ENCODE data around the gene KCNJ14. TPM values are rescaled to one million over a fixed set of nuclear protein-coding genes. Genes with fewer than 3 reads are reported as not detected.

The KCNJ14 gene
- total RNA-seq, 1 experiment from 2014 or later = 1.4 TPM

GRCh38 chr19:48461651-48461981 lies 6.2 kb downstream of the KCNJ14 start:
- CTCF ChIA-PET = no interaction called here
- Histone ChIP-seq H3K9ac (ENCODE audit: low read length) (no peak overlapping the region), H3K9me2 (replicated peaks; ENCODE audit: low read length) (no peaks in the 10 kb centered on the region), H3K4me3 (ENCODE audit: low read length) (no peak overlapping the region), H3K79me2 (ENCODE audit: low read length) (no peaks in the 10 kb centered on the region), H3K9me3 (ENCODE audit: low read length) (no peaks in the 10 kb centered on the region), H3F3A (ENCODE audit: low read length, unreplicated experiment) (no peaks in the 10 kb centered on the region), H4K20me1 (ENCODE audit: low read length) (no peaks in the 10 kb centered on the region), H2AFZ (ENCODE audit: low read length) (no peak overlapping the region), H3K36me3 (ENCODE audit: low read depth, low read length) (no peaks in the 10 kb centered on the region; the same call in 1 of the 2 replicates), H3K27ac (ENCODE audit: low read length) (no peak overlapping the region), H3K4me2 (ENCODE audit: low read length) (no peak overlapping the region), H3K27me3 (ENCODE audit: low read length) (no peaks in the 10 kb centered on the region), H3K4me1 (ENCODE audit: insufficient read depth, low read length) (peaks cover 3% of the 10 kb centered on the region; the same call in 1 of the 2 replicates)
- intact Hi-C loops (cut with micrococcal nuclease) = no loop called here
- no TSS peak for BruUV-seq (replicated peaks)
- ATAC-seq (no peak), DNase-seq (no peak)
- POLR2A ChIA-PET (ENCODE audit: unreplicated experiment) = no interaction called here
- TF ChIP-seq CTCF (conservative IDR thresholded peaks at IDR 0.05; ENCODE audit: low read depth, low read length) (no peak), EZH2 (IDR thresholded peaks at IDR 0.05; ENCODE audit: low read length, unreplicated experiment) (no peak), EZH2phosphoT487 (IDR thresholded peaks at IDR 0.05; ENCODE audit: borderline replicate concordance, low read length) (no peak)

- no peak for ATAC-seq
These were observed 6.7 kb downstream of the KCNJ14 start for GRCh38 chr19:48461982-48462655.

More at GRCh38 chr19:48461982-48462655, 6.7 kb downstream of the KCNJ14 start:
- no TSS peak for BruUV-seq (replicated peaks)
- Histone ChIP-seq H3K9me3 (ENCODE audit: low read length) (no peaks in the 10 kb centered on the region), H3F3A (ENCODE audit: low read length, unreplicated experiment) (no peaks in the 10 kb centered on the region), H3K27me3 (ENCODE audit: low read length) (no peaks in the 10 kb centered on the region), H3K79me2 (ENCODE audit: low read length) (no peaks in the 10 kb centered on the region), H3K4me1 (ENCODE audit: insufficient read depth, low read length) (peaks cover 4% of the 10 kb centered on the region; the same call in 1 of the 2 replicates), H4K20me1 (ENCODE audit: low read length) (no peaks in the 10 kb centered on the region), H3K9ac (ENCODE audit: low read length) (no peak overlapping the region), H3K27ac (ENCODE audit: low read length) (no peak overlapping the region), H3K4me3 (ENCODE audit: low read length) (no peak overlapping the region), H3K4me2 (ENCODE audit: low read length) (no peak overlapping the region), H3K36me3 (ENCODE audit: low read depth, low read length) (no peaks in the 10 kb centered on the region; the same call in 1 of the 2 replicates), H3K9me2 (replicated peaks; ENCODE audit: low read length) (no peaks in the 10 kb centered on the region), H2AFZ (ENCODE audit: low read length) (no peak overlapping the region)
- ChIA-PET CTCF (no interaction called here), POLR2A (ENCODE audit: unreplicated experiment) (no interaction called here)
- TF ChIP-seq EZH2phosphoT487 (IDR thresholded peaks at IDR 0.05; ENCODE audit: borderline replicate concordance, low read length) (no peak), CTCF (conservative IDR thresholded peaks at IDR 0.05; ENCODE audit: low read depth, low read length) (no peak), EZH2 (IDR thresholded peaks at IDR 0.05; ENCODE audit: low read length, unreplicated experiment) (no peak)
- intact Hi-C loops (cut with micrococcal nuclease) = no loop called here
- no peak for DNase-seq

Data from PC-3 (cell line).